Measurements from ENCODE around the gene UNC5C. TPM values are rescaled to one million over a fixed set of nuclear protein-coding genes. Genes with fewer than 3 reads are reported as not detected.

The UNC5C gene
- total and polyA plus RNA-seq, 2 of the 8 experiments (the other 6 are each of a cell fraction or from before 2014, with no cell fraction given): 0.30 to 1.3 TPM

- TF ChIP-seq SP4 (IDR thresholded peaks at IDR 0.05; ENCODE audit: low read length) (no peak), SIX5 (IDR thresholded peaks at IDR 0.05; ENCODE audit: low read depth, low read length) (no peak), SP1 (IDR thresholded peaks at IDR 0.05; ENCODE audit: low read depth, low read length) (no peak), TAF7 (optimal IDR thresholded peaks at IDR 0.05; ENCODE audit: borderline replicate concordance, low read depth, low read length) (no peak), BRCA1 (IDR thresholded peaks at IDR 0.05; ENCODE audit: low read depth, low read length) (no peak), BCL11A (IDR thresholded peaks at IDR 0.05; ENCODE audit: low read depth in 2 of 2, low read length in 2 of 2) (no peak), TCF12 (IDR thresholded peaks at IDR 0.05; ENCODE audit: low read depth, low read length) (no peak)
These were observed 18.8 kb downstream of the UNC5C start (continued) for GRCh38 chr4:95529946-95530345.
